ENCODE results near the gene RAB30.

RAB30 gene

GRCh38 chr11:83070044-83070701 is 1.5 kb downstream of the RAB30 start:
- DNase-seq, result no peak

DNA sequence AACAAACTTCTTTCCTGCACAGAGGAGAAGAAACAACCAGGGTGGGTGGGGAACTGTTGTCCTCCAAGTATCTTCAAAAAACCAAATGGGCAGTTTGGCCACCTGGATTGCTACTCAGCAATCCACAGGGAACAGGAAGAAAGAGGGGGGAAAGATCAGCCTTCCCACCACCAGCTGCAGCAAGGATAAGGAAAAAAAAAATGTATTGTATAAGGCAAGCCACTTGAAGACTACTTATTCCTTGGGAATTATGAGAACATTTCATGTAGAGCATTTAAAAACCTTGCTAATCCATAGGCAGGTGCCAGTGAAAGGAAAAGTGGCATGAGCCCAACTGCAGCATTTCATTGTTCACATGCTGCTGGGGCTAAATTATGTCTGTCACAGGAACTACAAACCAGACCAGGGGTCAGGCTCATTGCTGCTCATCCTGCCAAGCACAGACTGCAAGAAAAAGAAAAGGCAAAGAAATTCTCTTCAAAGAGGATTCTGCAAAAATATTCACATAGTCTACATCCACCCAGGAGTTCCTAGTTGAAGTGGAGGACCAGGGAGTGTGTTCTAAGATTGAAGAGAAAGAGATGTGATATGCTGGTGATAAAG is 2.2 kb downstream of the RAB30 start:
- no peak for DNase-seq

DNA sequence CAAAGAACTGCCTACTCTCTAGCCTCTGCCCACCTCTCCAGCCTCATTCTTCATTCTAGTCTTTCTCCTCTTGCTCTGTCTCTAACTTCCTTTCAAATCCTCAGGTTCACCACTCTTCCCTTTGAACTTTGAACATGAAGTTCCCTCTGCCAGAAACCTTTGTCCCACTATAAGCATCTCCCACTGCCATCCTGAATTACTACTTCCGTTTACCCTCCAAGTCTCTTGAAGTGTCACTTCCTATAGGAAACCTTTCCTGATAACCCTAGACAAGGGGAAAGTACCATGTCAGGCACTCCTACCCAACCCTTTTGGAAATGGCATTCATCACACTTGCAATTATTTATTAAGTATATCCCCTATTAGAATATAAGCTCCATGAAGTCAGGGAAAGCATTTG is 3.1 kb downstream of the RAB30 start:
- no peak for DNase-seq

DNA sequence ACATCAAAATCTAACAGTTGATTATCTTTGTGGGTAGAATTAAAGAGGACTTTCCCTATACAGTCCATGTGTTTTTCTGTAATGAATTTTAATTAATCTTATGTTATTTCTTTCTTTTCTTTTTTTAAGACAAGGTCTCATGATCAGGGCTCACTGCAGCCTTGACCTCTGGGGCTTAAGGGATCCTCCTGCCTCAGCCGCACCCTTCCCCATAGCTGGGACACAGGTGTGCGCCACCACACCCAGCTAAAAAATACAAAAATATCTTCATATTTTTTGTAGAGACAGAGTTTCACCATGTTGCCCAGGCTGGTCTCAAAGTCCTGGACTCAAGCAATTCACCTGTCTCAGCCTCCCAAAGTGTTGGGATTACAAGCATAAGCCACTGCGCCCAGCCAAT is 7.7 kb downstream of the RAB30 start:
- DNase-seq, result no peak

DNA sequence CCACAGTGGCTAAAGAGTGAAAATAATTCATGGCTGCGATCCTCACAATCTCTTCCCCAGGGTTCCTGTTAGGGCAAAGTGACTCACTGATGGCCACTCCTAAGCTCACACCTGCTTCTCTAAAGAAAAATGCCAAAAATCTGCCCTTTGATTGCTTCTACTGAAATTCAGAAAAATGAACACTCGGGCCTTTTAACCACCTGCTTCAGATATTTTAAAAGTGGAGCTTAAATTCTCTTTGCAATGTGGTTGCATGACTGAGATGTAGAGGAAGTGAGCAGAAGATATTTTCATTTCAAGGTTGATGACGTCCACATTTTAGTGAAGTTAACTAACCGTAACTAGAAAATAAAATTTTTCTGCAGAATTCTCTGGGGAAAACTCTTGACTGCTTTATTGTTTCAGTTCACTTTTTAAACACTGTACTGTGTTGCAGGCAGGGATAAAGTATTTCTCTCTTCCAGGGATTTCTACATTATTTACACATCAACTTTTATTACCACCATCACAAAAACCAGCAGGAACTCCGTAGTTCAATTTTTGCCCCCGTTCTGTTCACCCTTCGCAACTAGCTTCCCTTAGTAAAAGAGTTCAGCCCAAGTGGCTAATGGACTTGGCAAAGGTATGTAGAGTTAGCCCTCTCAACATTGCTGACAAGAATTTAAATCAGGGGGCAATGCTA is 8.5 kb downstream of the RAB30 start:
- no peak for DNase-seq

GRCh38 chr11:83061883-83062282 is 9.8 kb downstream of the RAB30 start:
- DNase-seq, result no peak

DNA sequence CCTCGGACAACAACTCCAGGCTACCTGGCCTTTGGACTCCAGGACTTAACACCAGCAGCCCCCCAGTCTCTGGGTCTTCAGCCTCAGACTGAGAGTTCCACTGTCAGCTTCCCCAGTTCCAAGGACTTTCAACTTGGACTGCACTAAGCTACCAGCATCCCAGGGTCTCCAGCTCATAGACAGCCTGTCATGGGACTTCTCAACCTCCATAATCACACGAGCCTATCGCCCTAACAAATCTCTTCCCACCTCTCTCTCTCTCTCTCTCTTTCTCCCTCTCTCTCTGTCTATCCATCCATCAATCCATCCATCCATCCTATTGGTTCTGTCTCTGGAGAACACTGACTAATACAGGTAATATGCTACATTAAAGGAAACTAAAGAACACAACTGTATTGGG is 10.7 kb downstream of the RAB30 start:
- no peak for DNase-seq

DNA sequence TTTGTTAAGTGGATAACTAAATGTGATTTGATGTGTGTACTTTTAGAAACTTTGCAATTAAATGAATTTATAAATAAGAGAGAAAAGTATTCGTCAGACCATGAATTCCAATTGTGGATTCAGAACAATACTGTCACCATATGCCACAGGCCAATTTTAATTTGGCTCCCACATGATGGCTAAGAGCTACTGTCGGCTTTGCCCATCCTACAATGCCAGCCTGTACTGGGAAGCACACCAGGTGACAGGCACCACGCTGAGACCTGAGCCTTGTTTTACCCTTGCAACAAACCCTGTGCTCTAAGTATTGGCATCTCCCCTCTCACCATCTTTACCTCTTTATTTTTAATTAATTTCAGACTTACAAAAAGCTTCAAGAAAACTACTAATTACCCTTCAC is 14.0 kb downstream of the RAB30 start:
- DNase-seq, result no peak

- no peak for DNase-seq
Observed at GRCh38 chr11:83056611-83057010, 15.1 kb downstream of the RAB30 start.

GRCh38 chr11:83056204-83056603 is 15.5 kb downstream of the RAB30 start:
- DNase-seq, result no peak

DNA sequence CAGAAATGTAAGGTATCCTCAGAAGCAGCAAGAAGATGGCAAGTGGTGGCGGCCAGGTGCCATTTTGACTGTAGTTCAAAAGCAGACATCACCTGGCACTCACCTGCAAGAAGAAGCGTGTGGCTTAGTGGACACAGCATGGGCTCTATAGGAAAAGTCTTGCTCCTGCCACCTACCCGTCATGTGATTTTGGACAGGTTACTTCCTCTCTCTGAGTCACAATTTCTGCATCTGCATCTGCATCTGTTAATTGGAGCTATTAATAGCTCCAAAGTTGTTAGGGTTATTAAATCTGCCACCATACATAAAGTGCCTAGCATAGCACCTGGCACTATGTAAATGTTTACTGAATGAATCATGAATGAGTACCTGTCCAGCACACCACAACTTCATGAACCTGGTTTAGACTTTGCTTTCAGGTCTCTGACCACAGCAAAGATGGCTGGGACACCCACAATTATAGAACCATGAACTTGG is 16.8 kb downstream of the RAB30 start:
- no peak for DNase-seq

DNA sequence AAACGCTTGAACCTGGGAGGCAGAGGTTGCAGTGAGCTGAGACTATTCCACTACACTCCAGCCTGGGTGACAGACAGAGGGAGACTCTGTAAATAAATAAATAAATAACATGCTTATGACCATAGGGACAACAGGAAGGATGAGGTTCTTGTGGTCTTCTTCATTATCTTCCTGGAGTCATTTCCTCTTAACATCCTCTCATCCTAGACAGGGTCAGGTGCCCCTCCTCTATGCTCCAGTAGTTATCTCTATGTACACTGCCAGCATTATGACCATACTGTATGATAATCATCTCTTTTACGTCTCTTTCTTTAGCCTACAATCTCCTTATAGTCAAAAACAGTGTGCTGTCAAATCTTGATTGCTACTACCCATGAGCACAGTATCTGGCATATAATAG is 17.7 kb downstream of the RAB30 start:
- no peak for DNase-seq

DNA sequence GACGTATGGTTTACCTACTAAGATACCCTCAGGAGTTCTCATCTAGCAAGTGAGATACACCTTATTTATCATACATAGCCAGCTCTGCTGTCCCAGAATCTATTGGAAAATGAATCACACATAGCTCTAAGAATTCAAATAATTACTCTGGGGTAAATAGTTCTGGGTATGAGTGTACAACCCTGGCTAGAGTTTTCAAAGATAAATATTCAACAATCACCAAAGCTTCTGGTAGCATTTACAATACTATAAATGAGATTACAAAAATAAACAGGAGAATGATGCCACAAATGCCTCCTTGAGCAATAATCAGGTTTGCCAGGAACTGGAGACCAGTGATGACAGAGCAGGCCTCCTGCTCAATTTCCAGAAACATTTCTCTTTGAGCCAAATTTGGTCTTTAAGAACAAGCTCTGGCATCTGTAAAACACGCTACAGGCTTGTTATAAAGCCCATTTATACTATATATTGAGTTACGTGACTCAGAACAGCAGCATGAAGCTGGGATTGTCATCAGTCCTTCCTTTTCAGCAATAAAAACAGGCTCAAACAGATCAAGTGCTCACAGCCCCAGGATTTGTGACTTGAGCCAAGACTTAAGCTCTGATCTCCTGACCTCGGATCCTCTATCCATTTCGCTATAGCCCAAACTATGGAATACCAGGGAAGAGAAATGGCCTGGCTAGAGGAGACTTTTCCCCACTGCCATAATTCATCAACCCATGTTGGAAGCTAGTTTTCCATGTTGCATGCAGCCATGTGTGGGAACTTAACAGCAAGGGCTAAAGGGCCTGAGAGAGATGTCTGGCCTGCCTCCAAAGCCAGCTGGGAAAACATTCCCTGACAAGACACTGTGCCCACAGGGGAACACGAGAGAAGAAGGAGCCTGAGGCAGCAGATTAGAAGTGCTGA is 19.7 kb downstream of the RAB30 start:
- no peak for DNase-seq

GRCh38 chr11:83047515-83048225 is 24.0 kb downstream of the RAB30 start:
- no peak for DNase-seq

DNA sequence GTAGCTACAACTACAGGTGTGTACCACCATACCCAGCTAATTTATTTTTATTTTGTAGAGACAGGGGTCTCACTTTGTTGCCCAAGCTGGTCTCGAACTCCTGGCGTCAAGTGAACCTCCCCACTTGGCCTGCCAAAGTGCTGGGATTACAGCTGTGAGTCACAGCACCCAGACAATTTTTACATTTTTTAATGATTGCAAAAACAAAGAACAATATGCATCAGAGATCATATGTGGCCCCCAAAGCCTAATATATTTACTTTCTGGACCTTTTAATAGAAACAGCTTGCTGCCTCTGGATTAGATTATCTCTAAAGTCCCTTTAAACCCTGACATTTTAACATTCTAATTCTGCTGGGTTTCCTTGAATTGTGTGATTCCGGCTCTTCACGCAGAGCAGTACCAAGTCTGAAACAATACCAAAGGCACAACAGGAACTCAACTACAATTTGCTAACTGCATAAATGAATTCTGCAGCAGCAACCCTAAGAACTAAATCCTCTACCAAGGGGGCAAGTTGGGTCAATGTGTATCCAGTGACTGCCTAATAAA is 25.0 kb downstream of the RAB30 start:
- DNase-seq, result no peak

- no peak for DNase-seq
Observed at GRCh38 chr11:83044958-83045712, 26.6 kb downstream of the RAB30 start.

DNA sequence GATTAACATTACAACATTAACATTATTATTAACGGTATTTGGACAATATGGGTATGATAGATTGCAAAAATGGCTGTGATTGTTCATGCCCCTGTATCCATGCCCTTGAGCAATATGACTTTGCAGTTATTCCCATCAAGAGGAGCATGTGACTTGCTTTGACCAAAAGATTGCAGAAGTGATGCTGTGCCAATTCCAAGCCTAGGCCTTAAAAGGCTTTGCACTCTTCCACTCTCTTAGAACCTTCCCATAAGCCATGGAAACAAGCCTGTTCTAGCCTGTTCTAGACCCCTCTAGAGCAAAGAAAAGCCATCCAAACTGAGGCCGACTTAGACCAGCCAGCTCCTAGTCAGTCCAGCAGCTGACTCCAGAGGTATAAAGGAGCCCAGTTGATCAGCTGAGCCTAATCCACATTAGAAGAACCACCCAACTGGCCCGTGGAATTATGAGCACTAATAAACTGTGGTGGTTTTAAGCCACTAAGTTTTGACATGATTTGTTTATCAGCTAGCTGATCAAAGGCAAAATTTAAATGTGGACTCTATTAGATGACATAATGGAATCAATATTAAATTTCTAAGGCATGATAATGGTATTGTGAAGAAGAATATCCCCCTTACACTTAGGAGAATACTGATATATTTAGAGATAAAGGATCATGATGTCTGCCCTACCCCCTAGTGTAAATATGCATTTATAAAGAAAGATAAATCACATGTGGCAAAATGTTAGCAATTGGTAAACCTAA is 28.6 kb downstream of the RAB30 start:
- no peak for DNase-seq

GRCh38 chr11:83041126-83041525 is 30.6 kb downstream of the RAB30 start:
- no peak for DNase-seq

GRCh38 chr11:83039566-83039965 is 32.1 kb downstream of the RAB30 start:
- no peak for DNase-seq

DNA sequence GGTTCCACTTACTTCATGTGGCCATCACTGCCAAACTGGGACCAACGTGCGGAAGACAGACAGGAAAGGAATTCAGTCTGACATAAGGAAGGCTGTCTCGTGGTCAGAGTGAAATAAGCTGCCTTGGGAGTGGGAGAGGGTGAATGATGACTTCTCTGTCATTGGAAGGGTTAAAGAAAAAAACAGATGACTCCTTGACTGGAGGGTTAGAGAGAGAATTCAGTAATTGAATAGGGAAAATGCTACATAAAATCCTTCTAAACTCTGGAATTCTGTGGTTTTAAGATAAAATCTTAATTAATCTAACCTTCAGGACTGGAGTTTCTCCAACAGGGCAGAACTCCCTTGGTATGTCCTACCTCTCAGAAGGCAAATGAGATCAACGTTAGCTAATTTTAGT is 33.8 kb downstream of the RAB30 start:
- no peak for DNase-seq

GRCh38 chr11:83036701-83037100 is 35.0 kb downstream of the RAB30 start:
- no peak for DNase-seq

All from activated gamma-delta T cell (primary cell).